Glutamatergic neuron (in vitro differentiated cells): ENCODE measurements around the gene ROR1. TPM values are rescaled to one million over a fixed set of nuclear protein-coding genes. Genes with fewer than 3 reads are reported as not detected.

ENCODE experiments used
- DNase-seq: peaks from one replicate; pipeline ENCODE4 v3.0.0; 2022
- H3K27ac Mint-ChIP-seq: one replicate; pipeline ENCODE4 v1.8.0; 2020; ENCODE audit warnings: mild to moderate bottlenecking, mixed read lengths, inconsistent platforms; ENCODE audit not compliant: unreplicated experiment
- H3K27me3 Mint-ChIP-seq: one replicate; pipeline ENCODE4 v1.8.0; 2020; ENCODE audit warnings: mild to moderate bottlenecking, moderate library complexity, mixed read lengths, inconsistent platforms; ENCODE audit not compliant: unreplicated experiment
- H3K36me3 Mint-ChIP-seq: one replicate; pipeline ENCODE4 v1.8.0; 2020; ENCODE audit warnings: mild to moderate bottlenecking, mixed read lengths, inconsistent platforms; ENCODE audit not compliant: unreplicated experiment
- H3K4me1 Mint-ChIP-seq: one replicate; pipeline ENCODE4 v1.8.0; 2020; ENCODE audit warnings: mild to moderate bottlenecking, low read depth, mixed read lengths, inconsistent platforms; ENCODE audit not compliant: unreplicated experiment
- H3K4me3 Mint-ChIP-seq: one replicate; pipeline ENCODE4 v1.8.0; 2020; ENCODE audit warnings: mild to moderate bottlenecking, mixed read lengths, inconsistent platforms; ENCODE audit not compliant: unreplicated experiment
- H3K9me3 Mint-ChIP-seq: one replicate; pipeline ENCODE4 v1.8.0; 2020; ENCODE audit warnings: mild to moderate bottlenecking, moderate library complexity, mixed read lengths, inconsistent platforms; ENCODE audit not compliant: unreplicated experiment
- total RNA-seq: library from RNA; stranded (reverse); fragmentation: NEBNext Ultra II Directional; extraction: Animal tissue kit (Norgen Biotek cat#: 25700); gene quantifications from one replicate; pipeline ENCODE4 v1.2.1, GENCODE V29; 2021; ENCODE audit not compliant: unreplicated experiment
- TF ChIP-seq, protein P1 (sequence below): fragments of 200-600 bp; sonication (generic); IDR thresholded peaks from one replicate; pipeline ENCODE4 v1.5.0; 2021; ENCODE audit not compliant: partially characterized antibody, unreplicated experiment

Gene ROR1
- total RNA-seq, 1 donor from 2014 or later = 11.3 TPM

DNA sequence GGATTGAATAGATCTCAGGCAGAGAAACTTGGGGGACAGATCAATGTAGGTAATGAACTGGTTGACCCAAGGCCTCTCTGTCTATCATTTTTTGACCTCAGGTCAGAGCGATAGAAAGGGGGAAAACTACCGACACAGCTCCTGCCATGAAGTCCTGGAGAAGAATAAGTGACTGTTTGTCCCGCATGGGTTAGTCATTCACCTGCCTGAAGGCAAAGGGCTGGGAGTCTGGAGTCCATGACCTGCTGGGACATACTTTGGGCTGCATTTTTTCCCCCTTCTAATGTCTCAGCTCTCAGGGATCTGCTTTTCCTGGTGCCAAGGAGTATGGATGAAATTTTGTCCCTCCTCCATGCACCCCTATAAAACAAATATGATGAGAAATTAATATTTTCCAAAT, 1.6 kb upstream of the ROR1 start:
- no peak for DNase-seq
- H3K27ac Mint-ChIP-seq = no peak overlapping the region
- H3K4me3 Mint-ChIP-seq = no peak overlapping the region
- peaks cover 18% of the 10 kb centered on the region for H3K4me1 Mint-ChIP-seq
- TF ChIP-seq, protein P1, sequence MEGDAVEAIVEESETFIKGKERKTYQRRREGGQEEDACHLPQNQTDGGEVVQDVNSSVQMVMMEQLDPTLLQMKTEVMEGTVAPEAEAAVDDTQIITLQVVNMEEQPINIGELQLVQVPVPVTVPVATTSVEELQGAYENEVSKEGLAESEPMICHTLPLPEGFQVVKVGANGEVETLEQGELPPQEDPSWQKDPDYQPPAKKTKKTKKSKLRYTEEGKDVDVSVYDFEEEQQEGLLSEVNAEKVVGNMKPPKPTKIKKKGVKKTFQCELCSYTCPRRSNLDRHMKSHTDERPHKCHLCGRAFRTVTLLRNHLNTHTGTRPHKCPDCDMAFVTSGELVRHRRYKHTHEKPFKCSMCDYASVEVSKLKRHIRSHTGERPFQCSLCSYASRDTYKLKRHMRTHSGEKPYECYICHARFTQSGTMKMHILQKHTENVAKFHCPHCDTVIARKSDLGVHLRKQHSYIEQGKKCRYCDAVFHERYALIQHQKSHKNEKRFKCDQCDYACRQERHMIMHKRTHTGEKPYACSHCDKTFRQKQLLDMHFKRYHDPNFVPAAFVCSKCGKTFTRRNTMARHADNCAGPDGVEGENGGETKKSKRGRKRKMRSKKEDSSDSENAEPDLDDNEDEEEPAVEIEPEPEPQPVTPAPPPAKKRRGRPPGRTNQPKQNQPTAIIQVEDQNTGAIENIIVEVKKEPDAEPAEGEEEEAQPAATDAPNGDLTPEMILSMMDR = no peak
- peaks cover 8% of the 10 kb centered on the region for H3K9me3 Mint-ChIP-seq
- peaks cover 4% of the 10 kb centered on the region for H3K36me3 Mint-ChIP-seq
- H3K27me3 Mint-ChIP-seq = peaks cover 4% of the 10 kb centered on the region

DNA sequence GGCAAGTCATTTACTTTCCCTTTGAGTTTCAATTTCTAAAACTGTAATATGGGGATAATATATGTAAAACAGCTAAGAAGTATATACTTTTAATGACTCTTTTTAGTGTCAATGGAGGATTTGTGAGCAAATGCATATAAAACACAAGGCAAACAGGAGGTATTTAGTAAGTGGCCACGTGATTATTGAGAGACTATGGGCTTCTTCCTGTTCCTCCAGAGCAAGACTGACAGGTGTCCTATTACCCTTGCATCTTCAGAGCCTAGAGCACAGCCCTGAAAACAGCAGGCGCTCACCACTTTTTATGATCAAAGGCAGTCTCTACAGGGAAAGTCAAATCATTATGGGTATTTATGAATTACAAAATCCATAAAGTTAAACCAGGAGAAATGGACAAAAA, 941 bp upstream of the ROR1 start:
- Mint-ChIP-seq H3K27ac (peak overlapping the region; percentile 18), H3K4me3 (peak overlapping the region; percentile 94), H3K36me3 (peaks cover 4% of the 10 kb centered on the region), H3K9me3 (peaks cover 8% of the 10 kb centered on the region), H3K4me1 (peaks cover 19% of the 10 kb centered on the region), H3K27me3 (peaks cover 4% of the 10 kb centered on the region)
- TF ChIP-seq, protein P1 = no peak
- DNase-seq = no peak

DNA sequence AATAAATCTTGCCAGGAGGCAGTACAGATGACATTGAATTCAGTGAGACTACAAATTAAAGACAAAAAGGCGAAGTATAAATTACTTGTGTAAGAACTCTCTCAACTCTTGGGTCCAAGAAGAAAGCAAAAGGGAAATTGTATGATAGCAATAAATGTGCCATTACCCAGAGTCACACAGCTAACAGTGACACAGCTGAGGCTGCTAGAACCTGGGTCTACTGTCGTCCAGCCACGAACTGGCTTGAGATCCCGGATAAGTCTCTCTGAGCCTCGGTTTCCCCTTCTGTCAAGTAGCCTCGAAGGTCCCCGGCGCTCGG, 362 bp upstream of the ROR1 start:
- DNase-seq = no peak

DNA sequence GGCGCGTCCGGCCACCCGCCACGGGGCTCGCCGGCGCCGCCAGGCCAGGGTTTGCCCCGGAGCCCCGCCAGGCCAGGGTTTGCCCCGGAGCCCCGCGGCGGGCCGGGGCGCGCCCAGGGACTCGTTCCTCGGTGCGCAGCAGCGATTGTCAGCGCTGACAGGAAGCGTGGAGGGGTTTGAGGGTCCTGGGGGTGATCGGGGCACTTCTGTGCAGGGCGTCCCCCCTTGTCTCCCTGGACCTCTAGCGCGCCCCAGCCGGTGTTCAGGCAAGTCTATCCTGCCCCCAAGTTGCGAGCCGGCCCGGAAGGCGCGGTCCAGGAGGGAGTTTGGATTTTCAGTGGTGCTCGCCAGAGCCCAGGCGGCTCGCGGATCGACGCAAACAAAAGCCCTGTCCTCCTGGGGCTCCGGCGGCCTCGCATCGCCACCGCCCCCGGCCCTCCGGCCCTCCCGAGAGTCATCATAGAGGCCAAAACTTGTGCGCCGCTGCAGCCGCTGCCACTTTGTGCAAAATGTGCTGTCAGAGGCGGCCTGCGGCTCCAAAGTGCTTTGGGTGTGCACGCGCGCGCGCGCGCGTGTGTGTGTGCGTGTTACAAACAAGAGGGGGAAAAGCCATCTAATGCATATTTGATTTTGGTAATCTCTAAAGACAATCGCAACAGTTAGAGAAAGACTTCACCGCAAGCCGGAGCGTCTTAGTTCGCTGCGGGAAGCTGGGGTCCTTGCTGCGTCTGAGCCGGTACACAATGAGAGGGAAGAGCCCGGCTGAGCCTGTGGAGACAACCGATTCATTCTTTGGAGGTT, 1.0 kb downstream of the ROR1 start:
- TF ChIP-seq, protein P1 = no peak
- H3K4me3 Mint-ChIP-seq = peak overlapping the region; percentile 98
- peaks cover 8% of the 10 kb centered on the region for H3K9me3 Mint-ChIP-seq
- peaks cover 31% of the 10 kb centered on the region for H3K4me1 Mint-ChIP-seq
- peaks cover 4% of the 10 kb centered on the region for H3K36me3 Mint-ChIP-seq
- peaks cover 4% of the 10 kb centered on the region for H3K27me3 Mint-ChIP-seq
- peak overlapping the region; percentile 78 for H3K27ac Mint-ChIP-seq
- peak; percentile 65 for DNase-seq

More for the DNA sequence above, 362 bp upstream of the ROR1 start:
- H3K36me3 Mint-ChIP-seq = peaks cover 4% of the 10 kb centered on the region
- peak overlapping the region; percentile 18 for H3K27ac Mint-ChIP-seq
- peaks cover 20% of the 10 kb centered on the region for H3K4me1 Mint-ChIP-seq
- H3K27me3 Mint-ChIP-seq = peaks cover 4% of the 10 kb centered on the region
- H3K9me3 Mint-ChIP-seq = peaks cover 8% of the 10 kb centered on the region
- TF ChIP-seq, protein P1 = no peak
- peak overlapping the region; percentile 94 for H3K4me3 Mint-ChIP-seq

DNA sequence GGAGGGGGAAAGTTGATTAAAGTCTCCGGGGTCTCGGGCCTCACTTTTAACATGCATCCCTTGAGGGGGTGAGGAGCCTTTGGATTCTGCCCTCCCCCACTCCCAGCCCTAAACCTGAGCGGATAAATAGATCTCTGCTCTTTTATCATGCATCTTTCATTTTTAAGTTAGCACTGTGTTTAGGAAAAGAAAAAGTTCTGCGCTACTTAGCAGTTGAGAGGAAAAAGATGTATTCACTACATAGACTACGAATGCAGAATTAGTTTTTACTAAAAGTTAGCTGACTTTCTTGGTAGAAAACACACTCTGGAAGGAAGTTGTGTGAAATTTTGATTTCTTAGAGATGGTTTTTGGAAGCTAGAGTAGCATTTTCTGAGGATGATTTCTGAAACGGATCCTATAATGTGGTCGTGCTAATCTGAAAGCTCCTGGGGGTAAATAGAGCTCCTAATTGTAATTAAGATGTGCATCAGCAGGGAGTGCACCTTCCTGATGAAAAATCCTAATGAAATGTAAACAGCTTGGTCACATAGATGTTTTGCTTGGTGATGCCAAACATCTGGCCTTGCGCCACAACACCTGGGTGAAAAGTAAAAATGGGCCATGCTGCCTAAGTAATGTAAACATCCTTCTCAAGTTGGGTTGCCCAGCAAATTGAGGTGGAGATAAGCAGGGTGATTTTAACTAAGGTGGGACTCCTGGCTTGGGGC, 1.8 kb downstream of the ROR1 start:
- H3K9me3 Mint-ChIP-seq = peaks cover 8% of the 10 kb centered on the region
- H3K27ac Mint-ChIP-seq = peak overlapping the region; percentile 78
- peak overlapping the region; percentile 98 for H3K4me3 Mint-ChIP-seq
- peaks cover 4% of the 10 kb centered on the region for H3K27me3 Mint-ChIP-seq
- DNase-seq = no peak
- TF ChIP-seq, protein P1 = no peak
- peaks cover 34% of the 10 kb centered on the region for H3K4me1 Mint-ChIP-seq
- peaks cover 4% of the 10 kb centered on the region for H3K36me3 Mint-ChIP-seq
